ENCODE measurements around the gene HPN.
"Not testable (repeated sequence)": the region's sequence is repeated elsewhere in the genome, so short reads cannot be mapped to it uniquely, and the experiment has no call there.

HPN gene

DNA sequence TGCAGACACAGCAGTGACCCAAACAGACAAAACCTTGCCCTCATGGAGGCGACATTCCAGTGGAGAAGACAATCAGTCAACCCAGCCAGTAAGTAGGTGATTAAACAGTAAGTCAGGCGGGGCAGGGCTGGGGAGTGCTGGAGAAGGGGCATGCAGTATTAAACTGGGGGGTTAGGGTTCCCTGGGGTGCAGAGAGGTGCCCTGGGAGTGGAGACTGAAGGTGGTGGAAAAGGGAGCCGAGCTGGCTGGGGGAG is 42.9 kb downstream of the HPN start:
- no peak for DNase-seq (ENCODE audit: low spot score)

DNA sequence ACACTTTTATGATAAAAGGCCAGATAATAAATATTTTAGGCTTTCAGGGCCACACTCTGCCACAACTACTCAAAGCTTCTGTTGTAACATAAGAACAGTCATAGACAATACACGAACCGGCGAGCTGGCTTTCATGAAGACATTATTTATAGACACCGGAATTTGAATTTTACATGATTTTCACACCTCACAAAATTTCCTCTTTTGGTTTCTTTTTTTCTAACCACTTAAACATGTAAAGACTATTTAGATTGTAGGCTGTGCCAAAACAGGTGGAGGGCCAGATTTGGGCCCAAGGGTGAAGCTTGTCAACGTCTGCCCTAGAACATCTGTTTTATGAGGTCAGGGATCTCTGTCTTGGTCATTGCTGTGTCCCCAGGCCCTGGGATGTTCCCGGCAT is 44.4 kb downstream of the HPN start:
- DNase-seq (ENCODE audit: low spot score), result no peak

DNA sequence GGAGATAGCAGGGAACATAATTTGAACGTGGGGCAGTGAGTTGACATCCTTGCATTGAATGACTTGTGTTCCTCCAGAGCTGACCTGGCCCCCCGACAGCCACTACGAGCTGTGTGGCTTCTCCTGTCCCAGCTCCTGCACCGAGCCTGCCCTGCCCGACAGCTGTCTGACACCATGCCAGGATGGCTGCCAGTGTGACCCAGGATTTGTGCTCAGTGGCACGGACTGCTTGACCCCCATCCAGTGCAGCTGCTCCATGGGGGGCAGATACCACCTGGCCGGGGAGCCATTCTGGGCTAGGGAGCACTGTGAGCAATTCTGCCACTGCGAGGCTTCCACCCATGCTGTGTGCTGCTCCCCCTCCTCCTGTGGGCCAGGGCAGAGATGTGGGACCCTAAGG is 44.9 kb downstream of the HPN start:
- no peak for DNase-seq (ENCODE audit: low spot score)

DNA sequence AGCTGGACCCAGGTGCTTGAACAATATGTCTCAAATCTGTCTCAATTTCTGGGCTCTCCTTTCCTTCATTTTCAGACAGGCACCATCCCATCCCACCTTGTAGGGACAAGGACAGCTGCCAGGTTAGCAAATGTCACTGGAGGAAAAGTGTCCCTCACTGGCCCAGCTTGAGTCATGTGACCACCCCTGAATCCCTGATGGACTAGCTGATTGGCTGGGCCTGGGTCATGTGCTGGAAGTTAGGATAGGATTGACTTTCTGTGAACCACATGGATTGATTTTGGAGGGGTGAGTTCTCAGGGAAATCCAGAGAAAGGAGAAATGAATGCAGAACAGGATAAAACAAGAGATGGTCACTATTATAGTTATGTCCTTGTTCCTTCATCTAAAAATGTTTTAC is 45.9 kb downstream of the HPN start:
- DNase-seq (ENCODE audit: low spot score), result peak; percentile 26

DNA sequence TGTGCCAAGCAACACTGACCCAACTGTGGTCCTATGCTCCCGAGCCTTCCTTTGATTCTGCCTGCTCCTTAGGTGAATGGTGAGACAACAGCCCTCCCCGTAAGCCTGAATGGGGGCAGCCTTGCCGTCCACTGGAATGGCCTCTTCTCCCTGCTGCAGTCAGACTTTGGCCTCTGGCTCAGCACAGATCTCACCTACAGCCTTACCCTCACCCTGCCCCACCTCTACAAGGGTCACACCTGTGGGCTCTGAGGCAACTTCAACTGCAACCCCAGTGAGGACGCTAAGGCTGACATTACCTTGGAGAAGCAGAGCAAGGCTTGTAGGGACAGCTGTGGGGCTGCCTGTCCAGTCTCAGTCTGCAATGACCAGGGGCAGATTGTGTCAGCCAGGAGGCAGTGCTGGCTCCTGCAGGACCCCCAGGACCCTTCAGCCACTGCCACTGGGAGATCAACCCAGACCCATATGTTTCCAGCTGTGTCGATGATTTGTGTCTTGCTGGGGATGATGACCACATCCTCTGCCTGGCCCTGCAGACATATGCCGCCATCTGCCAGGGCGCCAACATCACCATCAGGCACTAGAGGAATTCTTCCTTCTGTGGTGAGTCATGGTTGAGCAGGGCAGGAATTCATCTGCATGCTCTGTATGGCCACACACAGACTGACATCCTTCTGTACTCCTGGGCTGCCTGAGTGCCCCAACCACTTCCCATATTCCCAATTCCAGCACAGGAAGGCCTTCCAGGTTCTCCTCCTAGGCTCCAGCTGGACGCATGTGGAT is 46.8 kb downstream of the HPN start:
- peak; percentile 84 for DNase-seq (ENCODE audit: low spot score)

DNA sequence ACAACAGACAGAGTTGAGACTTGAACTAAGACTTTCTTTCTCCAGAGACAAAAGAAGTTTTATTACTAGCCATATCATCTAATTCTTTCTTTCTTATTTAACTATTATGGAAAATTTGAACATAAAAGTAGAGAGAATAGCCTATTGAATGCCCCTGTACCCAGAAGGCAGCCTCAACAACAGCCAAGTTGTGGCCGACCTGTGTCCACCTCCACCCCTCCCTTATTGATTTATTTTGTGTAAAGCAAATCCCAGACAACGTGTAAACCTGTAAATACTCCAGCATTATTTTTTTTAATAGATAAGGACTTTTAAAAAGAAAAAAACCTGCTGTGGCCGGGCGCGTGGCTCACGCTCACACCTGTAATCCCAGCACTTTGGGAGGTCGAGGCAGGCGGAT is 48.0 kb downstream of the HPN start:
- no peak for DNase-seq (ENCODE audit: low spot score)

DNA sequence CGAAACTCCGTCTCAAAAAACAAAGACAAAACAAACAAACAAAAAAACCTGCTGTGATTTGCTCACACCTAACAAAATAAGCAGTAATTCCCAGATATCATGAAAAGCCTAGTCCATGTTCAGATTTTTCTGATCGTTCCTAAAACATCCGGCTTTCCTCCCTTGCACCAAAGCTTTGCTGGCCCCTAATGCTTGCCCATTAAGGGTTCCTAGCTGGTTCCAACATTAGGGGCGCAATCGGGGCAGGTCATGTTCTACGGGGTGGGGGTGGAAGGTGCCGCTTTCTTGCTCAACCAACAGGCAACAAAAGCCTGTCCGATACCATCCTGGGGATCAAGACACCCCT is 48.6 kb downstream of the HPN start:
- no peak for DNase-seq (ENCODE audit: low spot score)

DNA sequence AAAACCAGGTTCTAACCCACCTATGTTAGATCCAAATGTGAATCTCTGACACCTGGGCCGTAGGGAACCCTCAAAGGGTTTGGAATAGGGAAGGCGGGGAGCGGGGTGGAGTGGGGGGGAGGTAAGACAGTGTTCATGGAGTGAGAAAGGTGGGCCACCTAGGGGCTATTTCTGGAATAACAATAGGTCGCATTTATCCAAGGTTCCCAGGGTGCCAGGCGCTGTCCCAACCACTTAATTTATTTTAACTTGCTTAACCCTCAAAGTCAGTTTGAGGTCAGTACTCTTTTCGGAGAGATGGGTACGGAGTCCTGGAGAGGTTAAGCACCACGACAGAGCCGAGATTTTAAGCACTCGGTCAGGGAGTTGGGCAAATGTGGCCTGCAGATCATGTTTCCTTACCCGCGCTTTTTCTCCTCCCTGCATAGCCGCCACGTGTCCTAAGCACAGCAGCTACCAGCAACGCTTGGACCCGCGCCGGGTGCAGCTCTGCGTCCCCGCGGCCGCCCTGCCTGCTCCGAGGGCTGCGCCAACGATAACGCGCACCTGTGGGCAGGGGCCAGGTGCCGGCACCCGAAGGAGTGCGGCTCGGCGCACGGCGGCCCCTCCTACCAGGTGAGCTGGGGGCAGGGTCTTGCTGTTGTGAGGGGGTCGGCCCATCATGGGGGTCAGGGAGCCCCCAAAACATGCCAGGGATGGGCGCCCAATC is 49.1 kb downstream of the HPN start:
- DNase-seq (ENCODE audit: low spot score), result peak; percentile 62

DNA sequence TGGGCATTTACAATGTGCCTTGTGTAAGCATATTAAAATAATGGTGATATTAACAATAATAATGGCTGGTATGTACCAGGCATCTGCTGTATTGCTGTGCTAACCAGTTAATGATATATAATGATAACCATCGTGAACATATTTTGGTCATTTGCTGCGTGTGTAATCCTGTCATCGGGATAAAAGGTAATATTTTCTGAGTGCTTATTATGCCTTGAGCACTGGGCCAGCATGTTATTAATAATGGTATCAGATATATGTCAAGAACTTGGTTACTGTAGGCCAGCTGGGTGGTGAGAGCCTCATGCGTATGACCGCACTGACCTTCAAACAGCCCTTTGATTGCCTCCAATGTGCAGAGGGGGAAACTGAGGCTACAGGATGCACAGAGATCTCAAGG is 51.9 kb downstream of the HPN start:
- no peak for DNase-seq (ENCODE audit: low spot score)

DNA sequence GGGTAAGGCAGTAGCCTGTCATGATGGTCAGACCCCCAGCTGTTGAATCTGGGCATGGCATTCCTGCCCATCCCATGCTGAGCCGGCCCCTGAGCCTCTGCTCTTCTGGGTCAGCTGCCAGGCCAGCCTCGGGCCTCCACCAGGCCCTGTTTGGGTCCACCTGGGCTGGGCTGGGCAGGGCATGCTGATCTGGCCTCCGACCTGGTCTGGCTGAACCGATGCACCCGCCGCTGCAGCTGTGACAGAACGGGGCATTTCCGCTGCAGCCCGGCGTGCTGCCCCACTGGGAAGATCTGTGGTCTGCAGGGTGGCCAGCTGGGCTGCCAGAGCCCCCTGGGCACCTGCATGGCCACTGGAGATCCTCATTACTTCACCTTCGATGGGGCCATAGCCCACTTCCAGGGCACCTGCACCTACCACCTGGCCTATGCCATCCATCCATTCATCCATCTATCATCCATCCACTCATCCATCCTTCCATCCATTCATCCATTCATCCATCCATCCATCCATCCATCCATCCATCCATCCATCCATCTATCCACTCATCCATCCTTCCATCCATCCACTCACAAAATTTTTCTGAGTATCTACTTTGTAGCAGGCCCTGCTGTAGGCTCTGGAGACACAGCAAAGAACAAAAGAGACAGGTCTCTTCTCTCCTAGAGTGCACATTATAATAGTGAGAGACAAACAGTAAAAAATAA is 52.6 kb downstream of the HPN start:
- DNase-seq (ENCODE audit: low spot score), result no peak

DNA sequence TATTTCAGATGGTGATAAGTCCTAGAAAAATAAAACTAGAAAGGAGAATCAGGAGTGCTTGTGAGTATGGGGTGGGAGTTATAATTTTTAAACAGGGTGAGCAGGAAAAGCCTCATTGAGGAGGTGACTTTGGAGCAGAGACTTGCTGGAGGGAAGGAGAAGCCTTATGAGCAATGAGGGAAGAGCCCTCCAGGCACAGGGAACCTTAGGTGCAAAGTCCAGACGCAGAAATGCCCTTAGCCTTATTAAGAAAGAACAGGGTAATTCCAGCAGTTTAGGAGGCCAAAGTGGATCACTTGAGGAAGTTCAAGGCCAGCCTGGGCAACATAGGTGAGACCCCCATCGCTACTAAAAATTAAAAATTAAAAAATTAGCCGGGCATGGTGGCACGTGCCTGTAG is 53.1 kb downstream of the HPN start:
- DNase-seq (ENCODE audit: low spot score), result no peak

DNA sequence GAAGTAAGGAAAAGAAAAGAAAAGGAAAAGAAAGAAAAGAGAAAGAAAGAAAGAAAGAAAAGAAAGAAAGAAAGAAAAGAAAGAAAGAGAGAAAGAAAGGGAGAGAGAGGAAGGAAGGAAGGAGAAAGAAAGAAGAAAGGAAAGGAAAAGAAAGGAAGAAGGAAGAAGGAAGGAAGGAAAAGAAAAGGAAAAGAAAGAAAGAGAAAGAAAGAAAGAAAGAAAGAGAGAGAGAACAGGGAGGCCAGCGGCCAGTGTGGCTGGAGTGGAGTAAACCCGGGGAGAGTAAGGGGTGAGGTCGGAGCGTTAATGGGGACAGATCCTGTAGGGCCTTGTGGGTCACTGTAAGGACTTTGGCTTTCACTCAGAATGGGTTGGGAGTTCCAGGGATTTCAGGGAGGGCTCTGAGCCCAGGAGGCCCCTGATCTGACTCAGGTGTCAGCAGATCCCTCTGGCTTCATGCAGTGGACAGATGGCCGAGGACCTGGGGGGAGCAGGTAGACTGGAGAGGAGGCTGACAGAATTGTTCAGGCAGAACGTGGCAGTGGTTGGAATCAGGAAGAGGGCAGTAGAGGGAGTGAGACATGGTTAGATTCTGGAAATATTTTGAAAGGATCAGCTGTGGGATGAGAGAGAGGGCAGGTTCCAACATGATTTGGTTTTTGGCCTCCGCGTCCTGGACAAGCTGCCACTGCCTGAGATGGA is 54.3 kb downstream of the HPN start:
- peak; percentile 47 for DNase-seq (ENCODE audit: low spot score)

DNA sequence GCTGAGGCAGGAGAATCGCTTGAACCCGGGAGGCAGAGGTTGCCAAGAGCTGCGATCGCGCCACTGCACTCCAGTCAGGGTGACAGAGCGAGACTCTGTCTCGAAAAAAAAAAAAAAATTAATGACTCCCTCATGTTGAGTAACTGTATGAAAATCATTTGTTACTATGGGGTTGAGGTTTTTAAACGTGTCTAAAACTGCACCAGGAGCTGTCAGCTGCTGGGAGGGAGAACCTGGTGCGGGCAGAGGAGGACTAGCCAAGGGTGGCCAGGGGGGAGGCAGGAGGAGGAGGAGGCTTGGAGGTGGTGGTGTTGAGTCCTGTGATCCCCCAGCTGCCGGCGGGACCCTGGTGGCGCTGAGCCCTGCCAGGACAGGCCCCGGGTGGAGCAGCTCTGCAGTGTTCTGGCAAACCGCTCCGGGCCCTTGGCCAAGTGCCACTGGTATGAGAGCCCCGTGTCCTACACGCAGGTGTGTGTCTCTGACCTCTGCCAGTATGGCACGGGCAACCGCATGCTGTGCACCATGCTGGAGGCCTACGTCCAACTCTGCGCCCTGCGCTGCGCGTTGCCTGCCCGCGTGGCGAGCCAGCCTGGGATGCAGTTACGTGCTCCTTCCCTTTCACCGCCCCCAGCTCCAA is 57.0 kb downstream of the HPN start:
- no peak for DNase-seq (ENCODE audit: low spot score)

DNA sequence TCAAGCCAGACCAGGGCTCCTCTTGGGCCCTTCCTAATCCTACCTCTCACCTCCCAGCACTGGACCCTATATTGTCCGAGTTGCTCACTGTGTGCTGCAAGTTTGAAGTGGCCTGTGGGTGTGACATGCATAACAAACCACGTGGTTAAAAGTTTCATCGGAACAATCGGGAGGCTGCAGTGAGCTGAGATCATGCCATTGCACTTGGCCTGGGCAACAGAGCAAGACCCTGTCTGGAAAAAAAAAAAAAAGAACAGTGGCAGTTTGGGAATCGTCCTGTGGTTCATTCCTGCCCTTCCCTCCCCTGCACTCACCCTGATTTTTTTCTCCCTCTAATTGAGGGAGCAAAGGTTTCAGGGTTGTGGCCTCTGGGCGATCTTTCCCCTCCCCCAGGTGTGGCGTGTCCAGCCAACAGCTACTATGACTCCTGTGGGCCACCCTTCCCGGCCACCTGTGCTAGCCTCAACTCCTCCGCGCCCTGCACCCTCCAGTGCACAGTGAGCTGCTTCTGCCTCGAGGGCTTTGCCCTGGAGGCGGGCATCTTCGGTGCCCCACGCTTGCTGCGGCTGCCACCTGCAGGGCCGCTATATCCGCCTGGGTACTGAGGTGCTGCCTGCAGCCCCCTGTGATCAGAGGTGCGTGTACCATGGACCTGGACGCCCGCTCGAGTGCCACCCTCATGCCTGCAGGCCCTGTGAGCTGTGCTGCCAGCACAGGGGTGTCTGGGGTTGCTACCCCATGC is 57.8 kb downstream of the HPN start:
- no peak for DNase-seq (ENCODE audit: low spot score)

DNA sequence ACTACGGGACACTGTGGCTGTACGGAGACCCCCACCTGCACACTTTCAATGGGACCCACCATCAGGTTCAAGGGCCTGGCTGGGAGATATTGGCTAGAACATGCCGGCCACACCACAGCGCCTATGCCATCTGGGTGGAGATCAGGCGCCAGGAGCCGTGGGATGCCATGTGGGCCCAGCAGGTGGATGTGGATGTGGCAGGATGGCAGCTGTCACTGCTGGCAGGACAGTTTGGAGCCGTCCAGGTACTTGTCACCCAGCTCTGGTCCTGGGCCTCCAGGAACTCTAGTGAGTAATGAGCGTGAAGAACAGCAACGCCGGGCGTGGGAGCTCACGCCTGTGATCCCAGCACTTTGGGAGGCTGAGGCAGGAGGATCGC is 58.4 kb downstream of the HPN start:
- DNase-seq (ENCODE audit: low spot score), result no peak

DNA sequence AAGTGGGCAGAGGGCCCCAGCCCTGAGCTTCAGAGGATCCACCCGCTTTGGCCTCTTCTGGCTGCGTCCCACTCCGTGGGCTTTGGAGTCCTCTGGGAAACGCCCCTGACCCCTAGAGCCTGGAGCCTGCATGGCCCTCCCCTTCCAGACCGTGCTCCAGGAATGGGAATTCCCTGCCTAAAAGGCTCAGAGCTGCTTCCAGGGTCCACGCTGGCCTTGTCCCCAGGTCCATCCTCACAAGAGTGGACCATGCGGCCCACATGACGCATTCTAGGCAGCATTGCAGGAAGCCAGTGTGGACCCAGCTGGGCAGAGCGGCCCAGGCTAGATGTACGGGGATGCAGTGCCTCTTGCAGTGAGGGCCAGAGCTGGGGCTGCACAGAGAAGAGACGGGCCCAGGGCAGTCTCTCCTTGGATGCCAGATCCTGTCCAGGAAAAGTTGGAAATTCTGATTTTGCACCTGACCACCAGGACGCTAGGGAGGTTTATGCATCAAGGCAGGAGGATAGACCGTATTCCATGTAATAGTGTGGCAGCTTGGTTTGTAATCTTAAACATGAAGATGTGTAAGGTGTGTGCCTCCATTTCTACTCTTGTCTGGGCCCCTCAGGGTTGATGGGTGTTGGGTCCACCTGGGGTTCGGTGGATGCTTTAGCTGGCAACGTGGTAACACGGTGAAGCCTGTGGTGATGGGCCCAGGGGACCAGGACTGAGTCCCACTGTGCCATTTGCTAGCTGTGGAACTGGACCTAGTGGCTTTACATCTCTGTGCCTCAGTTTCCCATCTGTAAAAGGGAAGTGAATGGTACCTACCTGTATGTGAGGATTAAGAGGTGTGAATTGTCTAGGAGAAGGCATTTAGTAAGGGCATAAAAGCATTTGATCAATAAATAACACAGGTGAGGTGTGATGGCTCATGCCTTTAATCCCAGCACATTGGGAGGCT is 59.3 kb downstream of the HPN start:
- no peak for DNase-seq (ENCODE audit: low spot score)

DNA sequence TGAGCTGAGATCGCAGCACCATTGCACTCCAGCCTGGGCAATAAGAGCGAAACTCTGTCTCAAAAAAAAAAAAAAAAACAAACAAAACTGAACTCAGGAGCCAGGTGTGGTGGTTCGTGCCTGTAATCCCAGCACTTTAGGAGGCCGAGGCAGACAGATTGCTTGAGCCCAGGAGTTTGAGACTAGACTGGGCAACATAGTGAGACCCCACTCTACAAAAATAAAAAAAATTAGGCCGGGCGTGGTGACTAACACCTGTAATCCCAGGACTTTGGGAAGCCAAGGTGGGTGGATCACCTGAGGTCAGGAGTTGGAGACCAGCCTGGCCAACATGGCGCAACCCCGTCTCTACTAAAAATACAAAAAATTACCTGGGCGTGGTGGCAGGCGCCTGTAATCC is 60.4 kb downstream of the HPN start:
- not testable (repeated sequence) for DNase-seq (ENCODE audit: low spot score)

DNA sequence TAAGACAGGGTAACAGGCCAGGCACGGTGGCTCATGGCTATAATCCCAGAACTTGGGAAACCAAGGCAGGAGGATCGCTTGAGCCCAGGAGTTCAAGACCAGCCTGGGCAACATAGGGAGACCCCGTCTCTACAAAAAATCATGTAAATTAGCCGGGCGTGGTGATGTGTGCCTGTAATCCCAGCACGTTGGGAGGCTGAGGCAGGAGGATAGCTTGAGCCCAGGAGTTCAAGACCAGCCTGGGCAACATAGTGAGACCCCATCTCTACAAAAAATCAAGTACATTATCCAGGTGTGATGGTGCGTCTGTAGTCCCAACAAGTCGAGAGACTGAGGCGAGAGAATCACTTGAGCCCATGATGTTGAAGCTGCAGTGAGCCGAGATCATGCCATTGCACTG is 62.1 kb downstream of the HPN start:
- not testable (repeated sequence) for DNase-seq (ENCODE audit: low spot score)

DNA sequence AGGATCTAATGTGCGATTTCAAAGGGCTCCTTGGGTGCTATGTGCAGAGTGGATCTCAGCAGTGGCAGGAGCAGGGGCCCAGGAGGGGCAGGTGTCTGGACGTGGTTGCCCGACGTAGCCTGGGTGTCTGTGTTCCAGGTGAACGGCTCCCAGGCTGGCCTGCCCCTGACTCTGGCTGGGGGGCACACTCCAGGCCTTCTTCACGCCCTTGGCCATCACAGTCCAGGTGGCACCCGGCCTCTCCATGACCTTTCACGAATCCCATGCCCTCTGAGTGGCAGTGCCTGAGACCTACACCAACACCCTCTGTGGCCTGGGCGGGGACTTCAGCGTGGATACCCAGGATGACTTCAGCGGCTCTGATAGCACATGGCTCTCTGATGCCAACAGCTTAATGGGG is 62.8 kb downstream of the HPN start:
- DNase-seq (ENCODE audit: low spot score), result no peak

DNA sequence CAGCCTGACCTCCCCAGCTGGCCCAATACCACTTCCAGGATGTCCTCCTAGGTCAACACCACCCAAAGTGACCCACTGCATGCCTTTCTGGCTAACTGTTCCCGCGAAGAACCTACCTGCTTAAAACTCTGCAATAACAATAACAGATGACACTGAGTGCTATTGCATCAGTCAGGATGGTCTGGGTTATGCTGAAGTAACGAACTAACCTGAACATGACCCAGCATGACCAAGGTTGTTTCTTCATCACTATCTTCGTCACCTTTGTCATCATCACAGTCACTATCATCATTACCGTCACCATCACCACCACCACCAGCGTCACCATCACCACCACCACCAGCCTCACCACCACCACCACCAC is 63.5 kb downstream of the HPN start:
- DNase-seq (ENCODE audit: low spot score), result no peak

Data from SW480 (cell line).